Ovary (tissue), 9 donors: ENCODE results near the gene PEX14. TPM values are rescaled to one million over a fixed set of nuclear protein-coding genes. Genes with fewer than 3 reads are reported as not detected.

ENCODE experiments used
- DNase-seq, 5 donors: peaks; one replicate each; pipeline ENCODE4 v3.0.0-alpha.2; 2019 to 2020
- H3K27ac ChIP-seq, 2 donors: fragments of 200-600 bp; one replicate each; pipeline versions ENCODE4 v1.5.1 to v1.8.0; 2019 to 2022
- H3K27me3 ChIP-seq: fragments of 200-600 bp; one replicate; pipeline ENCODE4 v1.8.0; 2022
- H3K36me3 ChIP-seq: fragments of 200-600 bp; sonication (generic); one replicate; pipeline ENCODE4 v1.5.1; 2019
- H3K4me1 ChIP-seq: one replicate; pipeline ENCODE4 v1.8.1; 2013; ENCODE audit warnings: mild to moderate bottlenecking, moderate library complexity; ENCODE audit not compliant: insufficient read depth
- H3K4me3 ChIP-seq: fragments of 200-600 bp; sonication (generic); one replicate; pipeline ENCODE4 v1.5.1; 2017
- H3K9me3 ChIP-seq, 2 donors: fragments of 200-600 bp in 1 of 2; sonication (generic) in 1 of 2; one replicate each; pipeline versions ENCODE4 v1.5.1 to v1.8.1; 2013 to 2019; ENCODE audit warnings: mild to moderate bottlenecking in 1 of 2, moderate library complexity in 1 of 2
- CTCF ChIP-seq, 3 donors: fragments of 450-650 bp in 2 of 3; fragments of 200-600 bp in 1 of 3; IDR thresholded peaks; one replicate each; pipeline versions ENCODE4 v1.5.1 to v1.8.0; 2016 to 2022; ENCODE audit warnings: antibody characterized with exemption in 3 of 3, mild to moderate bottlenecking in 1 of 3
- EP300 ChIP-seq: sonication (generic); formaldehyde crosslinking; IDR thresholded peaks from one replicate; pipeline ENCODE4 v1.6.1; 2017; ENCODE audit warnings: antibody characterized with exemption
- POLR2A ChIP-seq: fragments of 450-650 bp; IDR thresholded peaks from one replicate; pipeline ENCODE4 v1.6.1; 2017; ENCODE audit warnings: antibody characterized with exemption, mild to moderate bottlenecking, moderate library complexity
- WGBS, 3 donors: extraction: QIAGEN DNeasy Blood & Tissue Kit in 1 of 3; methylation state at CpG; one replicate each; pipeline versions ENCODE4 v1.1.5 to v1.1.7; 2013 to 2017; 5-methylcytosine and 5-hydroxymethylcytosine counted together
- intact Hi-C, 4 donors: fragments of 100-400 bp; cut with DNase I; formaldehyde crosslinking; loops; one replicate each; pipeline versions ENCODE4 v1.11.0 to v1.15.1; 2022 to 2023
- polyA plus RNA-seq, 2 donors: library from polyadenylated mRNA; stranded (reverse); fragments of 200-250 nt in 1 of 2; fragments of 350-450 nt in 1 of 2; fragmentation: Illumina TruSeq in 1 of 2; extraction: RNeasy Lipid Tissue Mini Kit (QIAGEN cat#74804) in 1 of 2; gene quantifications; one replicate each; pipeline ENCODE4 v1.2.3, GENCODE V29; 2013 to 2014
- total RNA-seq, 7 donors: library from RNA; depleted of rRNA in 2 of 7; stranded (reverse); fragments of >200 nt in 2 of 7; fragmentation: NEBNext Ultra II Directional in 3 of 7; extraction: Animal tissue kit (Norgen Biotek cat#: 25700) in 3 of 7; gene quantifications; one replicate each; pipeline versions ENCODE4 v1.1.0 to v1.2.4, GENCODE V29; 2016 to 2023
- donor health status: DM: no; HTN: no; CAD: no; lungs with moderate emphysema.
- donor health status: DM: no; HTN: no; CAD: no.
- donor health status: Bipolar disorder and iron deficiency.
- donor health status: DM: yes; HTN: yes; CAD: no.
- donor health status: DM: no; HTN: no; CAD: no.
- donor health status: DM: yes; HTN: yes; CAD: no.

The PEX14 gene
- total and polyA plus RNA-seq, 9 donors = 3.3 to 22.9 (median 16.7) TPM

GRCh38 chr1:10612436-10613160 lies 137.8 kb downstream of the PEX14 start:
- no peak for DNase-seq
- intact Hi-C loops = no loop called here
- 88 to 97% (median 91%) methylated on average over 12 of the region's 12 CpGs for WGBS, 3 donors
- Histone ChIP-seq H3K4me1 (no peaks in the 10 kb centered on the region), H3K27ac (no peak overlapping the region), H3K36me3 (no peaks in the 10 kb centered on the region), H3K9me3 (no peaks in the 10 kb centered on the region), H3K27me3 (no peaks in the 10 kb centered on the region), H3K4me3 (no peak overlapping the region)
- no peak for TF ChIP-seq POLR2A
- TF ChIP-seq CTCF (IDR thresholded peaks at IDR 0.05) = no peak
- TF ChIP-seq EP300 = no peak

GRCh38 chr1:10613340-10613739 lies 138.6 kb downstream of the PEX14 start:
- H3K4me3 ChIP-seq = no peak overlapping the region
- no peak for DNase-seq
- H3K27ac ChIP-seq = no peak overlapping the region
- H3K4me1 ChIP-seq = no peaks in the 10 kb centered on the region
- intact Hi-C loops = no loop called here
- TF ChIP-seq EP300 (no peak), CTCF (IDR thresholded peaks at IDR 0.05) (no peak), POLR2A (no peak)
- WGBS, 3 donors = 98 to 99% (median 98%) methylated on average over 8 to 10 of the region's 10 CpGs
- no peaks in the 10 kb centered on the region for H3K9me3 ChIP-seq
- no peaks in the 10 kb centered on the region for H3K36me3 ChIP-seq
- no peaks in the 10 kb centered on the region for H3K27me3 ChIP-seq

DNA sequence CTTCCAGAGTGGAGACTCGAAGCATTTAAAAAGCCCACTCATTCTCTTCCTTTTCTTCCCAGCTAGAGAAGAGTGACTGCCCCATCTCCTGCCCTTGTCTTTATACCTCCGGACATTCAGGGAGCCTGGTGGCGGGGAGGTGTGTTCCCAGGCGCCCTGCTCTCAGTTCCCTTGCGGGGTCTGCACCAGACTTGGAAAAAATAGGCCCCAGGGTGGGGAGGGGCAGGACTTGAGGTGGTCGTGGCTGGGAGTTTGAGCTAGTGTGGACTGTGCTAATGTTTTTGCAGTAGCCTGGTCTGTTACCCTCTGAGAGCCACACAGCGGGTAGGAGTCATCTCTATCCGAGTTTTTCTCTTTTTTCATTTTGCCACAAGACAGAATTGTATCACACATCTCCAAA lies 139.1 kb downstream of the PEX14 start:
- no peak for DNase-seq
- no peak for TF ChIP-seq POLR2A
- no peak for TF ChIP-seq CTCF (IDR thresholded peaks at IDR 0.05)
- TF ChIP-seq EP300 = no peak
- Histone ChIP-seq H3K4me3 (no peak overlapping the region), H3K9me3 (no peaks in the 10 kb centered on the region), H3K4me1 (no peaks in the 10 kb centered on the region), H3K27ac (no peak overlapping the region), H3K27me3 (no peaks in the 10 kb centered on the region), H3K36me3 (no peaks in the 10 kb centered on the region)
- 89 to 93% (median 89%) methylated on average over 8 of the region's 8 CpGs for WGBS, 3 donors
- intact Hi-C loops = no loop called here

GRCh38 chr1:10614377-10615225 lies 139.9 kb downstream of the PEX14 start:
- Histone ChIP-seq H3K36me3 (no peaks in the 10 kb centered on the region), H3K9me3 (no peaks in the 10 kb centered on the region), H3K27me3 (no peaks in the 10 kb centered on the region), H3K27ac (no peak overlapping the region), H3K4me3 (no peak overlapping the region), H3K4me1 (no peaks in the 10 kb centered on the region)
- no peak for DNase-seq
- intact Hi-C loops = no loop called here
- WGBS, 3 donors = 81 to 89% (median 86%) methylated on average over 18 of the region's 18 CpGs
- TF ChIP-seq CTCF (IDR thresholded peaks at IDR 0.05) = no peak
- no peak for TF ChIP-seq EP300
- TF ChIP-seq POLR2A = no peak
